ENCODE data around the gene RBCK1. TPM values are rescaled to one million over a fixed set of nuclear protein-coding genes. Genes with fewer than 3 reads are reported as not detected.

RBCK1 gene
- total RNA-seq, 4 donors from 2014 or later = 49.9 to 88.1 (median 52.9) TPM

GRCh38 chr20:421685-422250 lies 13.7 kb downstream of the RBCK1 start:
- no peak for TF ChIP-seq CTCF (IDR thresholded peaks at IDR 0.05)
- ATAC-seq (ENCODE audit: low FRiP score) (no peak), DNase-seq (ENCODE audit: low spot score) (no peak)

- ATAC-seq (ENCODE audit: low FRiP score) (no peak), DNase-seq (ENCODE audit: low spot score) (no peak)
- no peak for TF ChIP-seq CTCF (IDR thresholded peaks at IDR 0.05)
These were observed 18.5 kb downstream of the RBCK1 start for GRCh38 chr20:426566-426965.

- ATAC-seq (ENCODE audit: low FRiP score) (no peak), DNase-seq (ENCODE audit: low spot score) (no peak)
- TF ChIP-seq CTCF (IDR thresholded peaks at IDR 0.05) = no peak
These were observed 19.3 kb downstream of the RBCK1 start for GRCh38 chr20:427401-427800.

- ATAC-seq (ENCODE audit: low FRiP score) (no peak), DNase-seq (ENCODE audit: low spot score) (no peak)
- TF ChIP-seq CTCF (IDR thresholded peaks at IDR 0.05) = no peak
These were observed 20.0 kb downstream of the RBCK1 start for GRCh38 chr20:427849-428657.

GRCh38 chr20:428658-429200 lies 20.6 kb downstream of the RBCK1 start:
- DNase-seq (ENCODE audit: low spot score) = no peak
- no peak for TF ChIP-seq CTCF (IDR thresholded peaks at IDR 0.05)
- no peak for ATAC-seq (ENCODE audit: low FRiP score)

GRCh38 chr20:430091-430999 lies 22.2 kb downstream of the RBCK1 start:
- TF ChIP-seq CTCF (IDR thresholded peaks at IDR 0.05) = no peak
- DNase-seq (ENCODE audit: low spot score) (no peak), ATAC-seq (ENCODE audit: low FRiP score) (no peak)

Data from omental fat pad (tissue), 4 donors.